IPS DF 6.9 (cell line): ENCODE results near the gene LRRC61.

Experiments used
- DNase-seq: peaks from one replicate; pipeline ENCODE4 v3.0.0-alpha.2; 2013; ENCODE audit warnings: low read depth, low spot score
- H3K27ac ChIP-seq: one replicate; pipeline ENCODE4 v1.5.1; 2013; ENCODE audit warnings: low read length, control low read depth
- H3K27me3 ChIP-seq: 2 replicates; pipeline ENCODE4 v1.6.1; 2013; ENCODE audit warnings: mild to moderate bottlenecking, low read length; ENCODE audit not compliant: control insufficient read depth, insufficient read depth
- H3K36me3 ChIP-seq: 2 replicates; pipeline ENCODE4 v1.6.1; 2013; ENCODE audit warnings: low read length; ENCODE audit not compliant: control insufficient read depth, insufficient read depth
- H3K4me1 ChIP-seq: 2 replicates; pipeline ENCODE4 v1.6.1; 2013; ENCODE audit warnings: low read length; ENCODE audit not compliant: control insufficient read depth, insufficient read depth
- H3K4me3 ChIP-seq: 2 replicates; pipeline ENCODE4 v1.5.1; 2013; ENCODE audit warnings: mild to moderate bottlenecking, low read length
- H3K9me3 ChIP-seq: 2 replicates; pipeline ENCODE4 v1.6.1; 2013; ENCODE audit warnings: low read length, inconsistent platforms; ENCODE audit not compliant: control insufficient read depth, insufficient read depth
- WGBS: extraction: QIAGEN DNeasy Blood & Tissue Kit; methylation state at CpG from one replicate; pipeline ENCODE4 v1.1.7; 2013; ENCODE audit warnings: mixed read lengths, missing lambda C conversion rate; ENCODE audit not compliant: insufficient read length, insufficient coverage; 5-methylcytosine and 5-hydroxymethylcytosine counted together

Gene LRRC61

DNA sequence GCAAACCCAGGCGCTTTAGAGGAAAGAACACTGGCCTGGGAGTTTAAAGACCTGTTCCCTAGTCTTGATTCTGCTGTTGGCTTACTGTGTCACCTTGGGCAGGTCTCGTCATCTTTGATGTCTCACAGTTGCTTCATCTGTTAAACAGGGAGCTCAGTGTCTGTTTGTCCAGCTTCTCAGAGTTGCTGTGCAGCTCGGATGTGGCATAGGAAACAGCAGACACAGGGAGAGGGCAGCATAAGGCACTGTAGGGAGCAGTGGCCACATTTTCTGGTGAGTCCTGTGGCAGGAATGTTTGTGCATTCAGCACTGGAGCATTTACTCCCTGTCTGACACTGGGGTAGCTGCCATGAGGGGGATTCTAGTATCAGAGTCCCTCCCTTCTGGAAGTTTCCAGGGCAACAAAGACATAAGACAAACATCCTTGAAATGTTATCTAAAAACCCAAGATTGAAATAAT is 47.5 kb downstream of the LRRC61 start:
- Histone ChIP-seq H3K36me3 (peaks cover 31% of the 10 kb centered on the region), H3K27ac (no peak overlapping the region), H3K27me3 (no peaks in the 10 kb centered on the region), H3K4me1 (peaks cover 10% of the 10 kb centered on the region), H3K9me3 (no peaks in the 10 kb centered on the region), H3K4me3 (no peak overlapping the region)
- DNase-seq = no peak
- WGBS = no CpG with 5 or more reads among the region's 3 CpGs

DNA sequence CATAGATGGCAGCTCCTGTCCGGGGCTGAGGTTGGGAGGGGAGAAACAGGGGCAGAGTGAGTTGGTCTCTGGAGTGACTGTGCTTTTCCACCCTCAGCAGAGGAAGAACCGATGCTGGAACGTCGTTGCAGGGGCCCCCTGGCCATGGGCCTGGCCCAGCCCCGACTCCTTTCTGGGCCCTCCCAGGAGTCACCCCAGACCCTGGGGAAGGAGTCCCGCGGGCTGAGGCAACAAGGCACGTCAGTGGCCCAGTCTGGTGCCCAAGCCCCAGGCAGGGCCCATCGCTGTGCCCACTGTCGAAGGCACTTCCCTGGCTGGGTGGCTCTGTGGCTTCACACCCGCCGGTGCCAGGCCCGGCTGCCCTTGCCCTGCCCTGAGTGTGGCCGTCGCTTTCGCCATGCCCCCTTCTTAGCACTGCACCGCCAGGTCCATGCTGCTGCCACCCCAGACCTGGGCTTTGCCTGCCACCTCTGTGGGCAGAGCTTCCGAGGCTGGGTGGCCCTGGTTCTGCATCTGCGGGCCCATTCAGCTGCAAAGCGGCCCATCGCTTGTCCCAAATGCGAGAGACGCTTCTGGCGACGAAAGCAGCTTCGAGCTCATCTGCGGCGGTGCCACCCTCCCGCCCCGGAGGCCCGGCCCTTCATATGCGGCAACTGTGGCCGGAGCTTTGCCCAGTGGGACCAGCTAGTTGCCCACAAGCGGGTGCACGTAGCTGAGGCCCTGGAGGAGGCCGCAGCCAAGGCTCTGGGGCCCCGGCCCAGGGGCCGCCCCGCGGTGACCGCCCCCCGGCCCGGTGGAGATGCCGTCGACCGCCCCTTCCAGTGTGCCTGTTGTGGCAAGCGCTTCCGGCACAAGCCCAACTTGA is 48.2 kb downstream of the LRRC61 start:
- Histone ChIP-seq H3K36me3 (peaks cover 31% of the 10 kb centered on the region), H3K27ac (no peak overlapping the region), H3K9me3 (no peaks in the 10 kb centered on the region), H3K4me3 (no peak overlapping the region), H3K27me3 (no peaks in the 10 kb centered on the region), H3K4me1 (peaks cover 10% of the 10 kb centered on the region)
- DNase-seq = no peak
- no CpG with 5 or more reads among the region's 48 CpGs for WGBS

DNA sequence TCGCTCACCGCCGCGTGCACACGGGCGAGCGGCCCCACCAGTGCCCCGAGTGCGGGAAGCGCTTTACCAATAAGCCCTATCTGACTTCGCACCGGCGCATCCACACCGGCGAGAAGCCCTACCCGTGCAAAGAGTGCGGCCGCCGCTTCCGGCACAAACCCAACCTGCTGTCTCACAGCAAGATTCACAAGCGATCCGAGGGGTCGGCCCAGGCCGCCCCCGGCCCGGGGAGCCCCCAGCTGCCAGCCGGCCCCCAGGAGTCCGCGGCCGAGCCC is 48.8 kb downstream of the LRRC61 start:
- Histone ChIP-seq H3K27me3 (no peaks in the 10 kb centered on the region), H3K36me3 (peaks cover 31% of the 10 kb centered on the region), H3K27ac (no peak overlapping the region), H3K9me3 (no peaks in the 10 kb centered on the region), H3K4me3 (no peak overlapping the region), H3K4me1 (peaks cover 10% of the 10 kb centered on the region)
- no CpG with 5 or more reads among the region's 30 CpGs for WGBS
- DNase-seq = no peak

DNA sequence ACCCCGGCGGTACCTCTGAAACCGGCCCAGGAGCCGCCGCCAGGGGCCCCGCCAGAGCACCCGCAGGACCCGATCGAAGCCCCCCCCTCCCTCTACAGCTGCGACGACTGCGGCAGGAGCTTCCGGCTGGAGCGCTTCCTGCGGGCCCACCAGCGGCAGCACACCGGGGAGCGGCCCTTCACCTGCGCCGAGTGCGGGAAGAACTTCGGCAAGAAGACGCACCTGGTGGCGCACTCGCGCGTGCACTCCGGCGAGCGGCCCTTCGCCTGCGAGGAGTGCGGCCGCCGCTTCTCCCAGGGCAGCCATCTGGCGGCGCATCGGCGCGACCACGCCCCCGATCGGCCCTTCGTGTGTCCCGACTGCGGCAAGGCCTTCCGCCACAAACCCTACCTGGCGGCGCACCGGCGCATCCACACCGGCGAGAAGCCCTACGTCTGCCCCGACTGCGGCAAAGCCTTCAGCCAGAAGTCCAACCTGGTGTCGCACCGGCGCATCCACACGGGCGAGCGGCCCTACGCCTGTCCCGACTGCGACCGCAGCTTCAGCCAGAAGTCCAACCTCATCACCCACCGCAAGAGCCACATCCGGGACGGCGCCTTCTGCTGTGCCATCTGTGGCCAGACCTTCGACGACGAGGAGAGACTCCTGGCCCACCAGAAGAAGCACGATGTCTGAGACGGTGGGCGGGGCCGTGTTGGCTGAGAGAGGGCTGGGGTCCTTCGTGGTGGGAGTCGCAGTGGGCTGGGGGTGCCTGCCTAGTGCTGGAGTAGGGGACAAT is 49.3 kb downstream of the LRRC61 start:
- Histone ChIP-seq H3K4me1 (peaks cover 10% of the 10 kb centered on the region), H3K27ac (no peak overlapping the region), H3K27me3 (no peaks in the 10 kb centered on the region), H3K4me3 (no peak overlapping the region), H3K36me3 (peaks cover 31% of the 10 kb centered on the region), H3K9me3 (no peaks in the 10 kb centered on the region)
- no peak for DNase-seq
- no CpG with 5 or more reads among the region's 79 CpGs for WGBS

DNA sequence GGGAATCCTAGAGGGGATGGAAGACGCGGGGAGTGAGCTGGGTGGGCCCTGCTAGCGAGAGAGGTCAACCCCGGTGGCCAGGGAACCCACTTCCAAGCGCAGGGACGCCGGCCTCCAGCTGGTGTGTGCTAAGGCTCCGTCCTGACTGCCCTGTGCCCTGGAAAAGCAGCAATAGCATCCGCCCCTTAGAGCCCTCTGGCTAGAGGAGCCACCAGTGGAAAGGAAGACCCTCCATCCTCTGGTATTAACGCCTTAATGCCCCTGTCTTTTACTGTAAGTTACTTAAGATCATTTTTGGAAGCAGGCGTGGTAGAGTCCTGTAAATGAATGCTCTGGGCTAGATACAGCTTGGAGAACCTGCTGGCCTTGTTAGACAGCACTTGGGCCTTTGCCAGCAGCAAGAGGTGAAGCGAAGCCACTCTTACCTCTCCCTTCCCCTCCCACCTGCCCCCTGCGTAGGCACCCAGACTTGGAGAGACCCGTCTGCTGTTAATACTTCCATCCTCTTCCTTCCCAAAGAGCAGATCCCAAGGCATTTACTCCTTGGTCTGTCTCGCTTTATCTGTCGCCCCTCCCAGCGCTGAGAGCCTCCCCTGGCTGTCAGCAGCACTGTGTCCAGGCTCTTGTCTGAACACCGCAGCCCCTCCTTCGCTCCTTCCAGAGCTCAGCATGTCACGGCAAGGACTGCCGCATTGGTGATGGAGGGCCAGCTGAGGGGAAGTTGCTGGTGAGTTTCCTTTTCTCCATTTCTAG is 50.1 kb downstream of the LRRC61 start:
- Histone ChIP-seq H3K4me1 (peaks cover 8% of the 10 kb centered on the region), H3K4me3 (no peak overlapping the region), H3K27ac (no peak overlapping the region)

DNA sequence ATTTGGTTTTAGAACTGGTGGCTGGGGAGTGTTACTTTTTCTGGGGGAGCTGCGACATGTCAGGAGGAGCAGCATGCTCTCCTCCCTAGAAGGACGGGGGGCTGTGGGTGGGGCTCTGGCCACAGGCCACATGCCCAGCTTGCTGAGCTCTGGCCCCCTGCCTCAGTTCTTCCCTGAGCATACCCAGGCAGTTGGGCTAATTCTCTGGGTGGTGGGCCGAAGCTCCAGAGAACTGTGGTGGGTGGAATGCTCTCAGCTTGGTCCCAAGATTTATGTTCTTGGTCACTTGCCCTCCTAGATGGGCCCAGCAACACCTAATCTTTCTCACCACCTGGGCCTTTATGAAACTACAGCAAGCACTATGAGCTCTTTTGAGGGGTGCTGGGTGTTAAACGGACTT is 50.9 kb downstream of the LRRC61 start:
- H3K4me1 ChIP-seq = peaks cover 8% of the 10 kb centered on the region
- WGBS = no CpG with 5 or more reads among the region's 4 CpGs
- H3K4me3 ChIP-seq = no peak overlapping the region
- no peak for DNase-seq
- no peak overlapping the region for H3K27ac ChIP-seq
- no peaks in the 10 kb centered on the region for H3K9me3 ChIP-seq
- H3K36me3 ChIP-seq = peaks cover 31% of the 10 kb centered on the region
- no peaks in the 10 kb centered on the region for H3K27me3 ChIP-seq

More for the DNA sequence above, 50.1 kb downstream of the LRRC61 start:
- H3K9me3 ChIP-seq = no peaks in the 10 kb centered on the region
- peaks cover 31% of the 10 kb centered on the region for H3K36me3 ChIP-seq
- no CpG with 5 or more reads among the region's 21 CpGs for WGBS
- no peak for DNase-seq
- no peaks in the 10 kb centered on the region for H3K27me3 ChIP-seq

DNA sequence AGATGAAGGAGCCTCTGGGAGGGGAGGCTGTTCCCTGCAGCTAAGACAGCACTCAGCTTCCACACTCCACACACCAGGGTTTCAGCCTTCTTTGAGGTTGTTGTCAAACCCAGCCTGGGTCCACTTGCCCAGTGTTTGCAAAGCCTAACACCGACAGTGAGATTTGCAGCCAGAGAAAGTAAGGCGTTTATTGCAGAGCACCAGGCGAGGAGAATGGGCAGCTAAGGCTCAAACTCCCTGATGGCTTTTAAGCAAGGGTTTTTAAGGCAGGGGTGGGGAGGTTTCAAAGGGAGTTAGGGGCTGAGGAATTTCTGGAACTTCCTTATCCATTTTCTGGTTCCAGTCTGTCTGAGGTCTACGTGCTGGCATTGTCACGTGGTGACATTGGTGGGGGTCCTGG is 51.3 kb downstream of the LRRC61 start:
- DNase-seq = no peak
- WGBS = no CpG with 5 or more reads among the region's 5 CpGs
- Histone ChIP-seq H3K9me3 (no peaks in the 10 kb centered on the region), H3K27me3 (no peaks in the 10 kb centered on the region), H3K27ac (no peak overlapping the region), H3K4me3 (no peak overlapping the region), H3K4me1 (peaks cover 8% of the 10 kb centered on the region), H3K36me3 (peaks cover 31% of the 10 kb centered on the region)

DNA sequence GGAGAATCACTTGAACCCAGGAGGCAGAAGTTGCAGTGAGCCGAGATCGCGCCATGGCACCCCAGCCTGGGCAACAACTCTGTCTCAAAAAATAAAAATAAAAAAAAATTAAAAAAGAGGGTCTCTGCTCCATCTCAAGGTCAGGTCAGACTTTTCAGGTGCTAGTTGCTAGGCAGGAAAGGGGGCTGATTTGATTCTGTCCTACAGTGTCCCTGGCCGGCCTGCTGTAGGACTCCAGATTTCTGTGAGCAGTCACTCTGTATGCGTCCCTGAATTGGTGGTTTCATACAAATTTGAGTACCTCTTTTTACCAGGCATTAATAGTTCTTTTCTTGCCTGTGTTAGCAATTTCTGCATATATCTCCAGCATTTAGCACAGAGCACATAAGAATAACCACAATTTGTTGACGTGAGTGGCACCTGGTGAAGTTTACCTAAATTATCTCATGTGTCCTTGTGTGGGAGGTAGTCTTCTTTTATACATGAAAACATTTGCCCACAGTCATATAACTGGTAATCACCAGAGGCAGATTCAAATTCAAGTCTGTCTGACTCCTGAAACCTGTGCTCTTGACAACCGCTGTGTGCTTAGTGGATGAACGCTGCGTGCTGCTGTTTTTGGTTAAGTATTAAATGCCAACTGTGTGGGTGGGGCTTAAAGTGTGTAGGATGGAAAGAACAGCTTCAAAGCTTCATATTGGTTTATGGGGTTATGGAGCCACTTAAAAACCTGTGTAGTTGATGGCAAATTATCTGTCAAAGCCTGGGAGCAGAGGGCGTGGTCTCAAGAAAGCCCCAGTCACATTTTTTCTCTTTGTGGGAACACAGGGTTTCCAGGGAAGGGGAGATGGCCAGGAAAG is 52.7 kb downstream of the LRRC61 start:
- Histone ChIP-seq H3K27me3 (no peaks in the 10 kb centered on the region), H3K4me1 (peaks cover 1% of the 10 kb centered on the region), H3K36me3 (peaks cover 26% of the 10 kb centered on the region), H3K27ac (no peak overlapping the region), H3K4me3 (no peak overlapping the region), H3K9me3 (no peaks in the 10 kb centered on the region)
- DNase-seq = no peak
- no CpG with 5 or more reads among the region's 10 CpGs for WGBS

DNA sequence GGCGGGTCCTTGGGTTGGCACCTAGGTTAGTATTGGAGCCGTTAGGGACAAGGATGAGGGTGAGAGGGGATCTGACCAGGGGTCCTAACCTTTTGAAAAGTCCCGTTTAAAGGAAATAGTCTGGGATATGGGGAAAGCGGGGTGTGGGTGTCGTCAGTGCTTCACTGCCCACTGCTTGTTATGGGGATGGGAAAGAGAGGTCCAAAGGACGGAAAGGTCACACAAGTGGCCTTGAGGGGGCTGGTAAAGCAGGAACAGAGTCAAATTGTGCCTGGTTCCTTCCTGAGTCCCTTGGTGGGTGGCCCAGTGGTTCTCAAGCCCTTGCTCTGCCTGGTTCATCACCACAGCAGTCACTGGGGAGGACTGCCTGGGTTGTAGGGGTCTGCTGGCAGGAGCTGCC is 53.4 kb downstream of the LRRC61 start:
- H3K4me1 ChIP-seq = peaks cover 5% of the 10 kb centered on the region
- no peaks in the 10 kb centered on the region for H3K27me3 ChIP-seq
- no peak overlapping the region for H3K27ac ChIP-seq
- no peak overlapping the region for H3K4me3 ChIP-seq
- H3K9me3 ChIP-seq = no peaks in the 10 kb centered on the region
- WGBS = no CpG with 5 or more reads among the region's 6 CpGs
- H3K36me3 ChIP-seq = peaks cover 21% of the 10 kb centered on the region
- DNase-seq = no peak

DNA sequence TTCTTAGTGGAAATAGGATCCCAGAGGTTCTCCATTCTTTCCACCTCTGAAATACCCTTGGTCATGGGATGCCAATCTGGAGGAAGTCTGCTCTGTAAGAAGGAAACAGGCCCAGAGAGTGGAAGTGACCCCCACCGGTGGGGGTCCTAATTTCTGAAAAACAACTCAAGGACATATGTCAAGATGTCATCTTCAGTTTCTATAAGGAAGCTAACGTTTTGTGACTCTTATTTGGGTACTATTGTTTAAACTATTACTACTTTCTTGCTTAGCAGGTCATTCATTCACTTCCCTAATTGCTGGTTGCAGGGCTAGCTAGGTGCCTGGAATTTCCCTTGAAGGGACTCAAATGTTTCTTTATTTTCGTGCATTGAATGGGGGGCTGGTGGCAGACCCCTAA is 54.0 kb downstream of the LRRC61 start:
- peaks cover 5% of the 10 kb centered on the region for H3K4me1 ChIP-seq

More for the DNA sequence above, 54.0 kb downstream of the LRRC61 start:
- Histone ChIP-seq H3K4me3 (no peak overlapping the region), H3K27me3 (no peaks in the 10 kb centered on the region), H3K36me3 (peaks cover 15% of the 10 kb centered on the region), H3K27ac (no peak overlapping the region), H3K9me3 (no peaks in the 10 kb centered on the region)
- no peak for DNase-seq
- no CpG with 5 or more reads among the region's 3 CpGs for WGBS
